HEK293 (cell line): ENCODE data around the gene RFC1.

Source experiments
- ZNF138 ChIP-seq: fragments of 450-650 bp; formaldehyde crosslinking; IDR thresholded peaks from 2 replicates; pipeline ENCODE4 v1.5.1; 2016; ENCODE audit warnings: missing biosample characterization, missing genetic modification characterization, borderline replicate concordance
- TF ChIP-seq, protein P1 (sequence below): fragments of 450-650 bp; formaldehyde crosslinking; IDR thresholded peaks from 2 replicates; pipeline ENCODE4 v1.5.1; 2016; ENCODE audit warnings: missing biosample characterization, missing genetic modification characterization

DNA sequence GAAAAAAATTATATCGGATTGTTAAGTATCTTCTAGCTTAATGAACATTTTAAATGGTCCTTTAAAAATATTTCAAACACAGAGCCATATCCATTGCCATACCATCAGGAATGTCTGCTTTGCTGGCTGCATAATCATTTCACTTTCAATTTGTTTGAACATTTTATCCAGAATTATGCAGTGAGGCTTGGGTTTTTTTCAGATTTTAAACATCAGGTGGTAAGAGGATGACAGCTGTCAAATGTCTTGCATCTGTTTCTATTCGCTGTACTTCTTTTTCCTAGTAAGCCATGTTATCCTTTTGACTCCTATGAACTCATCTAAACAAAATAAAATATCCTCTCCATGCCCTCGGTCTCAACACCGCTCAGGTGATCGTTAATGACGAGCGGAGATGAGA lies 802 bp downstream of the RFC1 start:
- TF ChIP-seq, protein P1, sequence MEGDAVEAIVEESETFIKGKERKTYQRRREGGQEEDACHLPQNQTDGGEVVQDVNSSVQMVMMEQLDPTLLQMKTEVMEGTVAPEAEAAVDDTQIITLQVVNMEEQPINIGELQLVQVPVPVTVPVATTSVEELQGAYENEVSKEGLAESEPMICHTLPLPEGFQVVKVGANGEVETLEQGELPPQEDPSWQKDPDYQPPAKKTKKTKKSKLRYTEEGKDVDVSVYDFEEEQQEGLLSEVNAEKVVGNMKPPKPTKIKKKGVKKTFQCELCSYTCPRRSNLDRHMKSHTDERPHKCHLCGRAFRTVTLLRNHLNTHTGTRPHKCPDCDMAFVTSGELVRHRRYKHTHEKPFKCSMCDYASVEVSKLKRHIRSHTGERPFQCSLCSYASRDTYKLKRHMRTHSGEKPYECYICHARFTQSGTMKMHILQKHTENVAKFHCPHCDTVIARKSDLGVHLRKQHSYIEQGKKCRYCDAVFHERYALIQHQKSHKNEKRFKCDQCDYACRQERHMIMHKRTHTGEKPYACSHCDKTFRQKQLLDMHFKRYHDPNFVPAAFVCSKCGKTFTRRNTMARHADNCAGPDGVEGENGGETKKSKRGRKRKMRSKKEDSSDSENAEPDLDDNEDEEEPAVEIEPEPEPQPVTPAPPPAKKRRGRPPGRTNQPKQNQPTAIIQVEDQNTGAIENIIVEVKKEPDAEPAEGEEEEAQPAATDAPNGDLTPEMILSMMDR: no peak
- no peak for TF ChIP-seq ZNF138 (tag by site-specific recombination)
